ENCODE data around the gene RNU5D-1. TPM values are rescaled to one million over a fixed set of nuclear protein-coding genes. Genes with fewer than 3 reads are reported as not detected.
A peak's percentile ranks its signal among the peaks of the same experiment; 100 is the strongest.

Gene RNU5D-1
- total RNA-seq, 2 experiments from 2014 or later = not detected

GRCh38 chr1:44698138-44698537 lies 32.8 kb downstream of the RNU5D-1 start:
- Histone ChIP-seq H3K4me1 (ENCODE audit: insufficient read depth, low read length) (peaks cover 16% of the 10 kb centered on the region), H3K27ac (ENCODE audit: low read depth in 1 of 2, low read length in 2 of 2) (no peak overlapping the region), H3K4me3 (ENCODE audit: low read length) (no peak overlapping the region), H3K36me3 (ENCODE audit: insufficient read depth, low read length) (no peaks in the 10 kb centered on the region), H3K9me3 (ENCODE audit: control insufficient read depth in 1 of 2, insufficient read depth in 1 of 2, low read length in 2 of 2) (no peaks in the 10 kb centered on the region), H3K27me3 (ENCODE audit: control insufficient read depth in 1 of 2, insufficient read depth in 2 of 2, low read length in 2 of 2) (no peaks in the 10 kb centered on the region)
- Mint-ChIP-seq H3K36me3 (ENCODE audit: low read depth) (no peaks in the 10 kb centered on the region), H3K4me3 (no peak overlapping the region), H3K27ac (no peak overlapping the region), H3K4me1 (ENCODE audit: low read depth) (peaks cover 14% of the 10 kb centered on the region), H3K27me3 (no peaks in the 10 kb centered on the region), H3K9me3 (no peaks in the 10 kb centered on the region)
- no peak for DNase-seq
- intact Hi-C loops (cut with DNase I, micrococcal nuclease) = no loop called here
- ChIA-PET POLR2A (interaction anchor here (1.1 kb wide), 1 partner anchor 67 kb away, joined by 3 read pairs; no protein-coding TSS in a partner anchor), CTCF (no interaction called here)
- ATAC-seq (ENCODE audit: poor library complexity) = no peak
- TF ChIP-seq CTCF (IDR thresholded peaks at IDR 0.05) = no peak

GRCh38 chr1:44696789-44697345 lies 34.1 kb downstream of the RNU5D-1 start:
- intact Hi-C loops (cut with DNase I, micrococcal nuclease) = no loop called here
- peak in 12 of 14 experiments; percentile 8 to 65 (median 36) for DNase-seq

GRCh38 chr1:44696101-44696500 lies 34.9 kb downstream of the RNU5D-1 start:
- no peak overlapping the region for H3K4me3 Mint-ChIP-seq
- H3K9me3 Mint-ChIP-seq = no peaks in the 10 kb centered on the region
- CTCF ChIA-PET = interaction anchor here (1.1 kb wide), 1 partner anchor 10 kb away, joined by 3 read pairs; no protein-coding TSS in a partner anchor
- Histone ChIP-seq H3K4me1 (ENCODE audit: insufficient read depth, low read length) (peaks cover 16% of the 10 kb centered on the region), H3K4me3 (ENCODE audit: low read length) (no peak overlapping the region), H3K27ac (ENCODE audit: low read depth in 1 of 2, low read length in 2 of 2) (peak overlapping the region in 1 of 2 donors; percentile 74), H3K36me3 (ENCODE audit: insufficient read depth, low read length) (no peaks in the 10 kb centered on the region), H3K9me3 (ENCODE audit: control insufficient read depth in 1 of 2, insufficient read depth in 1 of 2, low read length in 2 of 2) (no peaks in the 10 kb centered on the region), H3K27me3 (ENCODE audit: control insufficient read depth in 1 of 2, insufficient read depth in 2 of 2, low read length in 2 of 2) (no peaks in the 10 kb centered on the region)
- no peaks in the 10 kb centered on the region for H3K36me3 Mint-ChIP-seq (ENCODE audit: low read depth)
- H3K27me3 Mint-ChIP-seq = peaks cover 5% of the 10 kb centered on the region
- no peak for ATAC-seq (ENCODE audit: poor library complexity)
- intact Hi-C loops (cut with DNase I, micrococcal nuclease) = no loop called here
- H3K4me1 Mint-ChIP-seq (ENCODE audit: low read depth) = peaks cover 14% of the 10 kb centered on the region
- POLR2A ChIA-PET = interaction anchor here (0.8 to 2.6 kb wide), 14 partner anchors 8 to 990 kb away, joined by 3 to 16 read pairs (median 4); partner anchors contain the start of genes ARMH1, GPBP1L1, MUTYH and RNU5D-1
- H3K27ac Mint-ChIP-seq = peak overlapping the region; percentile 84
- TF ChIP-seq CTCF (IDR thresholded peaks at IDR 0.05) = no peak
- DNase-seq = no peak

More at GRCh38 chr1:44696789-44697345, 34.1 kb downstream of the RNU5D-1 start:
- H3K36me3 Mint-ChIP-seq (ENCODE audit: low read depth) = no peaks in the 10 kb centered on the region
- no peaks in the 10 kb centered on the region for H3K9me3 Mint-ChIP-seq
- peak overlapping the region; percentile 70 for H3K4me3 Mint-ChIP-seq
- ChIA-PET POLR2A (interaction anchor here (0.8 to 2.6 kb wide), 15 partner anchors 9 to 989 kb away, joined by 3 to 16 read pairs (median 4); partner anchors contain the start of genes ARMH1, GPBP1L1, MUTYH and RNU5D-1), CTCF (interaction anchor here (1.1 kb wide), 1 partner anchor 10 kb away, joined by 3 read pairs; no protein-coding TSS in a partner anchor)
- peak overlapping the region; percentile 36 to 74 for H3K27ac ChIP-seq (ENCODE audit: low read depth in 1 of 2, low read length in 2 of 2)
- H3K27me3 ChIP-seq (ENCODE audit: control insufficient read depth in 1 of 2, insufficient read depth in 2 of 2, low read length in 2 of 2) = no peaks in the 10 kb centered on the region
- ATAC-seq (ENCODE audit: poor library complexity) = peak; percentile 98
- no peaks in the 10 kb centered on the region for H3K9me3 ChIP-seq (ENCODE audit: control insufficient read depth in 1 of 2, insufficient read depth in 1 of 2, low read length in 2 of 2)
- H3K27me3 Mint-ChIP-seq = no peaks in the 10 kb centered on the region
- peaks cover 16% of the 10 kb centered on the region for H3K4me1 ChIP-seq (ENCODE audit: insufficient read depth, low read length)
- TF ChIP-seq CTCF (IDR thresholded peaks at IDR 0.05) = no peak
- peak overlapping the region; percentile 5 for H3K4me3 ChIP-seq (ENCODE audit: low read length)
- peaks cover 14% of the 10 kb centered on the region for H3K4me1 Mint-ChIP-seq (ENCODE audit: low read depth)
- peak overlapping the region; percentile 84 for H3K27ac Mint-ChIP-seq
- H3K36me3 ChIP-seq (ENCODE audit: insufficient read depth, low read length) = no peaks in the 10 kb centered on the region
